ENCODE measurements around the gene C4BPA. TPM values are rescaled to one million over a fixed set of nuclear protein-coding genes. Genes with fewer than 3 reads are reported as not detected.

C4BPA gene
- total RNA-seq, 4 donors from 2014 or later, result not detected

DNA sequence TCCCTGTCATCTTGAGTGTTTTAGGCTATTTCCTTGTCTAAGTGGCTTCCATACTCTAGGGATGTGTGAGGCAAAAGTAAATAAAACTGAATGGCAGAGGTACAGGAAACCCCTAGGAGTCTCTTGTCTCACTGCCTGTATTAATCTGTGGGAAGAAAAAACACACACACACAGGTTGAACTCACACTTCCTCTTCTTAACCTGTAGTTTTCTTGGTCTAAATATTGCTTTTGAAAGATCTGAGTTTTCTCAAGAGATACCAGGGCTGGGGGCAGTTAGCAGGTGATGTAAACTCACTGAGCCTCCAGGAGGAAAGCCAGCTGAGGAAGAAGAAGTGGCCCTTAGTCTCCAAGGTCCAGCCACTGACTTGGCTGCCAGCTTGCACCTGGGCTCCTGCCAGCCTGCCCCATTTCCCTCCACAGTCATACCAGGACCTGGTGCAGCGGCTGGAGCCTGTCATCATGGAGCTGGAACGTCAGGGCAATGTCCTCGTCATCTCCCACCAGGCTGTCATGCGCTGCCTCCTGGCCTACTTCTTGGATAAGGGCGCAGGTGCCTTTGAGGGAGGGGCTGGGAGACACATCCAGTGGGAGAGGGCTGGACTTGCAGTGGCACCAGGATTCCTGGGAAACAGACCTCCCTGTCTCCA, 34.1 kb upstream of the C4BPA start:
- TF ChIP-seq, protein P1, sequence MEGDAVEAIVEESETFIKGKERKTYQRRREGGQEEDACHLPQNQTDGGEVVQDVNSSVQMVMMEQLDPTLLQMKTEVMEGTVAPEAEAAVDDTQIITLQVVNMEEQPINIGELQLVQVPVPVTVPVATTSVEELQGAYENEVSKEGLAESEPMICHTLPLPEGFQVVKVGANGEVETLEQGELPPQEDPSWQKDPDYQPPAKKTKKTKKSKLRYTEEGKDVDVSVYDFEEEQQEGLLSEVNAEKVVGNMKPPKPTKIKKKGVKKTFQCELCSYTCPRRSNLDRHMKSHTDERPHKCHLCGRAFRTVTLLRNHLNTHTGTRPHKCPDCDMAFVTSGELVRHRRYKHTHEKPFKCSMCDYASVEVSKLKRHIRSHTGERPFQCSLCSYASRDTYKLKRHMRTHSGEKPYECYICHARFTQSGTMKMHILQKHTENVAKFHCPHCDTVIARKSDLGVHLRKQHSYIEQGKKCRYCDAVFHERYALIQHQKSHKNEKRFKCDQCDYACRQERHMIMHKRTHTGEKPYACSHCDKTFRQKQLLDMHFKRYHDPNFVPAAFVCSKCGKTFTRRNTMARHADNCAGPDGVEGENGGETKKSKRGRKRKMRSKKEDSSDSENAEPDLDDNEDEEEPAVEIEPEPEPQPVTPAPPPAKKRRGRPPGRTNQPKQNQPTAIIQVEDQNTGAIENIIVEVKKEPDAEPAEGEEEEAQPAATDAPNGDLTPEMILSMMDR (IDR thresholded peaks at IDR 0.05; ENCODE audit: low read depth), result no peak

DNA sequence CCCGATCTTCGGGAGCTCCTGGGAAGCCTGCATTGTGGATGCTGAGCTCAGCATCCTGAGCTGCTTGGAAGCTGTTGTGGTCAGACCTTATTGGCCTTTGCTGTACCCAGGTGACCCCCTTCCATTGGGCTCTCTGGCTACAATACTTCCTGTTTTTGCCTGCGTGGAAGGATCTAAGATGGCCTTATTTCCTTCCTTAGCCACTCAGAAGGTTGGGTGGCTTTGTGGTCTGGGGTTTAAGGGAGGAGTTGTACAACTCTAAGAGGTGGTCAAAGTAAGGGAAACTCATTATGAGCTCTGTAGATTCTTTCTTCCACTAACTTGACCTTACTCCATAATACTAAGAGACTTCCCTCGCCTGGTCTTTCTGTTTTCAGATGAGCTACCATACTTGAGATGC, 33.2 kb upstream of the C4BPA start:
- TF ChIP-seq, protein P1 (IDR thresholded peaks at IDR 0.05; ENCODE audit: low read depth), result no peak

DNA sequence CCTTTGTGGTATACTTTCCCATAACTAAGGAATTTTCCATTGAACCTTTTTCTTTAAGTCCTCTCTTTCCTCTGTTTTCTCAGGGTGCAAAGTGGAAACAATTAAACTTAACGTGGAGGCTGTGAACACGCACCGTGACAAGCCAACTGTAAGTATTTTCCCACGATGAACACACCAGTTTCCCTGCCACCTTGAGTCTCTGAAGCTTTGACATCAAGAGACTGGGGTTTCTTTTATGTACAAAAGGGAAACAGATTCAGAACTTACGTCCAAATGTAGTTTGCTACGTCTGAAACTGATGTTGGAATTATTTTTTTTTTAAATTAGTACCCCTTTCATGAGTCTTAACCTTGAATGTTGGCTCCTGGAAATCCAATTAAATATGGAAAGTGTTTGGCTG, 32.6 kb upstream of the C4BPA start:
- TF ChIP-seq, protein P1 (IDR thresholded peaks at IDR 0.05; ENCODE audit: low read depth), result no peak

DNA sequence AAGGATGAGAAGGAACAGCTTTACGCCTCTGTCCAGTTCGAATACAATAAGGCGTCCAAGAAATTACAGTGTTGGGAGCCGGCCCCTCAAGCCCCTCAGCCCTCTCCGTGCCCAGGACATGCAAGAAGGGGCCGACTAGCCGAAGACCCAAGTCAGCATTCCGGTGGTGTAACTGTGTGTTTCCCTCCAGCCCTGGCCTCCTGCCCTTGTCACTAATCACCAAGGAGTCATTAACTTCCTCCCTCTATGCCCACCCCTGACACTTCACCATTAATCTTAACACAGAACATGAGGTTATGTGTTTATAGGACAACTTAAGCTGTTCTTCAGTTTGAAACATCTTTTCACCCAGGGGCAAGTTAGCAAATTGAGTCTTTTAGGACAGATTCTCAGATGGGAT, 31.8 kb upstream of the C4BPA start:
- TF ChIP-seq, protein P1 (IDR thresholded peaks at IDR 0.05; ENCODE audit: low read depth), result no peak

DNA sequence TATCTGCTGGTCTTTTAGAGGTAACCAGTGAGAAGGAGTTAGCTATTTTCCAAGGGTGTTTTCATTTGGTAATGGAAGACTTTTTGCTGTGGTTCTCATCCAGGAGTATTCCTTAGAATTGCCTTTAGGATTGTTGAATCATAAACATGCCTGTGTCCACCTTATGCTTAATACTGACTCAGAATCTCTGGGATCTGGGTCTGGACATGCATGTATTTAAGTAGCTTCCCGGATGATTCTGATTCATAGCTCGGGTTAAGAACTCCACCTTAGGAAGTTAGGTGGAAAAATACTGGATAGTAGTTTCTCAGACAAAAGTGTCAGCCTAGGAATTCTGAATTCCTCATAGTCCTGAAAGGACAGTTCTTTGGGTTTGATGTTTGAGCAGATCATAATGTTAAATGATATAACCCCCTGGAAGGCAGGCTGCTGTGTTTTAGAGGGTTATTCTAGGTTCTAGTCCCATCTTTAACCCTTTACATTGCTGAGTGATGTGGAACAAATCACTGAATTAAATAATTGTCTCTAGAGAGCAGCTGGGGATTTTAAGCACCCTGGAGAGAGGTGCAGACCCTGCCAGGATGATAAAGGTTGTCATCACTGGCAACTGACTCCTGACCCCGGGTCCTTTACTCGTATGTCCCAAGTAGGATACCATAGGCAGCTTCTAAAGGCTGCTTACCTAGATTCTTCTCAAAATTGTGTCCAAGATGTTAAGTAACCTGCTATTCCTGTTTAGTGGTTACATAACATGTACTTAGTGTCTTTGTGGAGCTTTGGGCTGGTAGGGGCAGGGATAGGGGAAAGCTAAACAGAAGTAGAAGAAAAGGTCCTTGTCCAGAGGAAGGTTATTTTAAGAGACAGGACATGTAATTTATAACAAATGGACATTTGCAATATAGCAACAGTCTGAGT, 29.9 kb upstream of the C4BPA start:
- TF ChIP-seq, protein P1 (IDR thresholded peaks at IDR 0.05; ENCODE audit: low read depth), result no peak

DNA sequence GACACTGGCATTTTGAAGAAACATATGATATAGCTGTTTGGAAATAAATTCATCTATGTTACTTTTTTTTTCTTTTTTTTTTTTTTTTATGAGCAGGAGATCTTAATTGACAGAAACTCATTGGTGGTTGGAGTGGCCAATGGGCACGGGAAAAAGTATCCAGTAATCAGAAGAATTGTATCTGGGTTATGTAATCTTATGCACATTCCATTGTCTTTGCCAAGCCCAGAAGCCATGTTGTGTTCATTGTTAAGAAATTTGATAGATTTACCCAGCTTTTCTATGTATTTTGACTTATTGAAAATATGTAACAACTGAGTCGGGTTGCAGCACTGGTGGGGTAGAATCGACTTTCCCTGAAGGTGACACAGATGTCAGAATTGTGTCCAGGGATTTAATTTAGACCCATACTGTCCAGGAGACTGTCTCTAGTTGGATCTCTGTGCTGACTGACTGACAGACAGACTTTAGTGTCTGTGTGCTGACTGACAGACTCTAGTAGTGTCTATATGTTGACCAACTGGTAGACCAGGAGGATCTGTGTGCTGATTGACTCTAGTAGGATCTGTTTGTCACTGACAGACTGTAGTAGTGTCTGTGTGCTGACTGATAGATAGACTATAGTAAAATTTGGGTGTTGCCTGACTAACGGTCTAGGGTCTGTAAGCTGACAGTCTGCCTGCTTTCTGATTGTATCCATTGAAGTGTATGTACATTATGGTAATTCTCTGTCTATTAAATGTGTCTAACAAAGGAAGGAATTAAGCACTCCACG, 27.7 kb upstream of the C4BPA start:
- TF ChIP-seq, protein P1 (IDR thresholded peaks at IDR 0.05; ENCODE audit: low read depth), result no peak

DNA sequence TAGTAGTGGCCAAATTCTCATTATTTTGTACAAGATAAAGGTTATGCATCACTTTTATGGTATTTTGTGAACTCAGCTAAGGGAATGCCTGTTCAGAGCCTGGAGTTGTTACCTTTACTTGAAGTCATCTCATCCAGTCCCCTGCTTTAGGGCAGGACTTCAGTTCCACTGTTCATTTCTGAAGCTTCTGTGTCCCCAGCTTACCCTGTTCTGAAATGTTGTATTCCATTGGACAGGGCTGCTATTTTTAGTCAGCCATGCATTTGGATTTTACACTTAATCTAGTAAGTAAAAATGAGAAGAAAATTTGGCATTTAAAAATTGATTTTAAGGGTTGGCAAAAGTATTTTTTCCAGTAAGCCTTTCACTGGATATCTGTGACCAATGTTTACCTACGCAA, 27.0 kb upstream of the C4BPA start:
- TF ChIP-seq, protein P1 (IDR thresholded peaks at IDR 0.05; ENCODE audit: low read depth), result no peak
